DMS 273 (cell line): ENCODE data around the gene ZNF221.

Source experiments
- DNase-seq: peaks from one replicate; lab custom pipeline; 2025; ENCODE audit not compliant: unreplicated experiment; lab: John Stamatoyannopoulos, UW

ZNF221 gene

DNA sequence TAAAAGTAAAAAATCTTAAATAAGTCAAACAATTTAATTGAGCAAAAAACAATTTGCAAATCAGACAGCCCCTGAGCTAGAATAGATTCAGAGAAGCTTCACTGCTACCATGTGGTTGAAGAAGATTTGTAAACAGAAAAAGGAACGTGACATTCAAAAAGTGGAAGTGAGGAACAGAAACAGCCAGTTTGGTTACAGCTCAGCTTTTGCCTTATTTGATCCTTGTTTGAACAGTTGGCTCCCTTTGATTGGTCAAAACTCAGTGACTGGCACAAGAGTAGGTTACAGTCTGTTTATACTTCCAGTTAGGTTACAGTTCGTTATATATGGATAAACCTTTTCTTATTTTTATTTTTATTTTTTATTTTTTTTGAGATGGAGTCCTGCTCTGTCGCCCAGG, 5.8 kb downstream of the ZNF221 start:
- DNase-seq, result no peak

DNA sequence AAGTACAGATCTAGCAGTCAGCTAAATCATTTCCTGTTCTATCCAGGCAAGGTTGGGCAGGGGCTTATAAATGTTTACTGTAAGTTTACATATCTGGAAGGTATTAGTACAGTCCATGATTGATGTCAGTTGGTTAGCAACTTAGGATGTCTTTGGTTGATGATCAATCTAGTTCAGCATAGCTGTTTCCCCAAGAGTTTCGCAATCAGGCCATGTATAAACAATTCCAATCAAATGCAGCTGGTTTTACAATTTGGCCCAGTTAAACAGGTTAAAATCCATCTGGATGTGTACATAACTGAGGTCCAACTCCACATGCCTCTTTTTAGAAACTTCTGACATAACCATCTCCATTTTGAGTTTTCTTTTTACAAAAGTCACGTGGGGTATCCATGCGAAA, 6.9 kb downstream of the ZNF221 start:
- no peak for DNase-seq

- DNase-seq, result no peak
These were observed 9.4 kb downstream of the ZNF221 start for GRCh38 chr19:43960411-43960810.

DNA sequence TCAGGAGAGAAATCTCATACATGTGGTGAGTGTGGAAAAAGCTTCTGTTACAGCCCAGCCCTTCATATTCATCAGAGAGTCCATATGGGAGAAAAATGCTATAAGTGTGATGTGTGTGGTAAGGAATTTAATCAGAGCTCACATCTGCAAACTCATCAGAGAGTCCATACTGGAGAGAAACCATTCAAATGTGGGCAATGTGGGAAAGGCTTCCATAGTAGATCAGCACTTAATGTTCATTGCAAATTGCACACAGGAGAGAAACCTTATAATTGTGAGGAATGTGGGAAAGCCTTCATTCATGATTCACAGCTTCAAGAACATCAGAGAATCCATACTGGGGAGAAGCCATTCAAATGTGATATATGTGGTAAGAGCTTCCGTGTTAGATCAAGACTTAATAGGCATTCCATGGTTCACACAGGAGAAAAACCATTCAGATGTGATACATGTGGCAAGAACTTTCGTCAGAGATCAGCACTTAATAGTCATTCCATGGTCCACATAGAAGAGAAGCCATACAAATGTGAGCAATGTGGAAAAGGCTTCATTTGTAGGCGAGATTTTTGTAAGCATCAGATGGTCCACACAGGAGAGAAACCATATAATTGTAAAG, 15.2 kb downstream of the ZNF221 start:
- DNase-seq, result no peak

DNA sequence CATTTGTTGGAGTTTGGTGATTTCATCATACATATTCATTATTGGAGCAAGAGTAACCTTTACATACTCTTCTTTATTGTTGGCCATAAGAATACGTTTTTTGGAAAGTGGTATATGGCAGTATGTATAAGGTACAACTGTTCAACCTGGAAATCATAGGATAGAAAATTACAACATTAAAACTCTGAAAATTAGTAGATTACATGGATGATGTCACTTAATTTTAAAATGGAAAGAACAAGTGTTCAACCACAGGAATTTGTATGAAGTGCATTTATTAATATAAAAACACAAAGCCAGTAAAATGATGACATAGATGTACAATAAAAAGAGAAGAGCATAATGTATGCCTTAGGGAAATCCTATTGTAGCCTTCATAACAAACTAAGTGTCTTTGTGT, 25.7 kb downstream of the ZNF221 start:
- no peak for DNase-seq

DNA sequence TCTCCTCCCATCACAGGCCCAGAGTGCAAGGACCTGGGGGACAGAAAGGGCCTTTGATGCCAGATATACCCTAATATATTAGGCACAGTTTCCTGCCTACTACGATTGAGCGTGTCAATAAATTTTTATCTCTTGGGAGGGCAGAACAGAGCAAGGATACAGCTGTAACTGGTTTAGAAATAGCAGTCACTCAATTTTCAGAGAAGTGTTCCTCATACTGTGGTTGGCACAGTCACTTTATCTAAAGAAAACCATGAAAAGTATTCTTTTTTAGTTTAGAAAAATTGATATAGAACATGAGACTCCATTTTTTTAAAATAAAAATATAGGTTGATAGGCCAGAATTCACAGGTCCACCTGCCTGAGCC, 32.5 kb downstream of the ZNF221 start:
- DNase-seq, result no peak

DNA sequence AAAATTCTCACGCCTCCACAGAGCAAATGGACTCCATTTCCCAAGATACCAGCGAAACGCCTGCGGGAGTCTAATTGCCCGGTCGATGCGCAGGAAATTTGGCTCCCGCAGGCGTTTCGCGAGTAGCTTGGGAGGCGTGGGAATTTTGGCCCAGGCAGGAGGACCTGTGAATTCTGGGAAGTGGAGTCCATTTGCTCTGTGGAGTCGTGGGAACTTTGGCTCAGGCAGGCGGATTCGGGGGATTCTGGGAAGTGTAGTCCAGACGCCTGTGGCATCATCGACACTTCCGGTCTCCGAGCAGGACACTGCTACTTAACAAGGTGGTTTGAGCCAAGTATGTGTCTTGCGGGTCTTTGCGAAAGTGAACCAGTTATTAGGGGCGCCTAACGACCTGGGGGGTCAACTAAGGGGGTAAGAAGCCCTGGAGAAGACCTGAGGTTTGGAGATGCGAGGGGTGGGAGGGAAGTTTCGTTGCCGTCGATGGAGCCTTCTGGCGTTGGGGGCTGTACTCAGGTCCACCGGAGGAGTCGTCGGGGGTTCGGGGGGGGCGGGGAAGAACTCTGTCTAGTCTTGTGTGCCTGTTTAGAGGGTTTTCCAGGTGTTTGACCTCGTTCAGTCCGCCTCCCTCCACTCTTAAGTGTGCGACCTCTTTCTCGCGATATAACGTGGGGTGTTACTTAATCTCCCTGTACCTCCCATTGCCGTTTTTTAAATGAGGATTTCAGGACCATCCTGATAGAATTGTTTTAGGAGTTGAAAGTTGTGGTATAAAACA, 33.1 kb downstream of the ZNF221 start, which contains the start of gene ZNF155:
Gene ZNF155 (plus strand): TSS at position 277 of the 775 bp plus-strand sequence. CDS start 4,356 bp downstream, outside the sequence.
- peak; percentile 99 for DNase-seq

- DNase-seq, result peak; percentile 45
These were observed 33.6 kb downstream of the ZNF221 start for GRCh38 chr19:43984687-43985000.

- DNase-seq, result no peak
These were observed 46.7 kb downstream of the ZNF221 start for GRCh38 chr19:43997631-43998290.

DNA sequence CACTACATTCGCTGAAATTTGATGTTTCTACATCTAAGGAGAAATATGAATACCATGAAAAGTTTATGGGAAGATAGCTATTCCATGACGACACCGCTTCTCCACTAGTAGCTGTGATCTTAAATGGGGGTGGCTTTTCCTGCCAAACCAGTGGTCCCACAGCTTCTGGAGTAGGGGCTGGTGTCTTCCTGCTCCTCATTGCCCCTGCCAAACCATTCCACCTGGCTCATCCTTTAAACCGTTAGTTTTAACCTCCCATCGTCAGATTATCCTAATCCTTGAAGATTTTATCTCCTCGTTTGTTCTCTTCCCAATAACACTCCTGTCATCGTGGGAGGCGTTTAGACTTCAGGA, 51.2 kb downstream of the ZNF221 start:
- no peak for DNase-seq

DNA sequence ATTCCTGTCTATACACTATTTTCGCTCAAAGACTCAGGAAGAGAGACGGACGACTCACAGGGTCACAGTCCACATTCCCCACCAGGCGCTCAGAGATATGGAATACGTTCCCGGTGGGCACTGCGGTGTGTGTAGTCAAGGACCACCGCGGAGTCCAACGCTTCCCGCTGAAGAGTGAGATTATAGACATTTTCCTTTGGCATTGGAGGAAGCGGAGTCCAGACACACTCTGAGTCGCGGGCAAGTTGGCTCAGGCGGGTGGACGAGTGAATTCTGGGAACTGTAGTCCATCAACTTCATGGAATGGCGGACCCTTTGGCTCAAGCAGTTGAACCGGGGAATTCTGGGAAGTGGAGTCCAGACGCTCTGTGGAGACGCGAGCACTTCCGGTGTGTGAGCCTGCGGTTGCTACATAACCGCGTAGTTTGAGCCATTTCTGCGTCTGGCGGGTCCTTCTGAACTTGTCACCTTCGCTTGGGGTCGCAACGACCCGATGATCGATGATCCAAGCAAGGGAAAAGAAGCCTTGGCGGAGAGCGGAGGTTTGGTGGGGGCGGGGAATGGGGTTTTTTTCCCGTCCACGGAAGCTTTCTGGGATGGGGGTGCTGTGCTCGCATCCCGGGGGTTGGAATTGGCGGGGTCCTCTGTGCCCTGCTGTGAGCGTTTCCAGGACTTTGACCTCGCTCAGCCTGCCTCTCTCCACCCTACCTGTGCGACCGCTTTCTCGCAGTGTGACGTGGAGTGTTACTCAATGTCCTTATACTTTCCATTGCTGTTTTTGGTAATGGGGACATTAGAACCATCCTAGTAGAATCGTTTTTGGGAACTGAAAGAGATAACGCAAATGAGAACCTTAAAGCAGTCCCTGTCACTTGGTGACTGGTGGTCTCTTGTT, 51.8 kb downstream of the ZNF221 start, which contains the start of gene ZNF230:
Gene ZNF230 (plus strand): TSS at position 392 of the 895 bp plus-strand sequence. CDS start 4,122 bp downstream, outside the sequence.
- DNase-seq, result peak; percentile 98

GRCh38 chr19:44003461-44004009, 52.5 kb downstream of the ZNF221 start:
- DNase-seq, result peak; percentile 37

GRCh38 chr19:44005973-44006372, 54.9 kb downstream of the ZNF221 start:
- no peak for DNase-seq

DNA sequence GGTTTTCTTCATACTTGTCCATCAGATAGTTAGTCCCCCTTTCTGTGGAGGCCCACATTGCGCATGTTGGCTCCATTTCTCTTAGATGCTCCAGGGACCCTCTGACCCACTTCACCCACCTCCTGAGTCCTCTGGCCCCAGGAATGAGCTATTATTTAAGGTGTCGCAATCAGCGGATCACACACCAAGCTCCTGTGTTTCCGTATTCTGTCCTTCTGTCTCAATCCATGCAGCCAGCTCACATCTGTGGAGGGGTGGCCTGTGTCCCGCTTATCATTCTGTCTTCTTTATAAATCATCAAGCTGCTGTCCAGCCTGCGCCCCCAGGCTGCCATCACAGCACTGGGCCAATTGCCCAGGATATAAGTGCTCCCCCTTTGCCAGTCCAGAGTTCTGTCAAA, 56.4 kb downstream of the ZNF221 start:
- DNase-seq, result no peak

DNA sequence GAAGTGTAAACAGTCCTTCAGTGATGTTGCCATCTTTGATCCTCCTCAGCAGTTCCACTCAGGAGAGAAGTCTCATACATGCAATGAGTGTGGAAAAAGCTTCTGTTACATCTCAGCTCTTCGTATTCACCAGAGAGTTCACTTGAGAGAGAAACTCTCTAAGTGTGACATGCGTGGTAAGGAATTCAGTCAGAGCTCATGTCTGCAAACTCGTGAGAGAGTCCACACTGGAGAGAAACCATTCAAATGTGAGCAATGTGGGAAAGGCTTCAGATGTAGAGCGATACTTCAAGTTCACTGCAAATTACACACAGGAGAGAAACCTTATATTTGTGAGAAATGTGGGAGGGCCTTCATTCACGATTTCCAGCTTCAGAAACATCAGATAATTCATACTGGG, 59.4 kb downstream of the ZNF221 start:
- no peak for DNase-seq
